HL-60 (cell line): Measurements from ENCODE around the gene RYR3.

ENCODE experiments used
- CTCF ChIP-seq: IDR thresholded peaks from one replicate; pipeline ENCODE4 v1.5.1; 2011; ENCODE audit warnings: low read length, control low read depth, inconsistent platforms; ENCODE audit not compliant: insufficient read depth
- POLR2AphosphoS5 ChIP-seq: IDR thresholded peaks from 2 replicates; pipeline ENCODE4 v1.6.1; 2012; ENCODE audit warnings: low read depth
- SPI1 ChIP-seq: IDR thresholded peaks from 2 replicates; pipeline ENCODE4 v1.6.1; 2012; ENCODE audit warnings: low read depth, mild to moderate bottlenecking, borderline replicate concordance

- TF ChIP-seq CTCF (no peak), POLR2AphosphoS5 (no peak), SPI1 (no peak)
Observed at GRCh38 chr15:33641069-33641468, 330.3 kb downstream of the RYR3 start.
